ENCODE results near the gene GADD45B.

GRCh38 chr19:2488405-2488941 is 12.5 kb downstream of the GADD45B start:
- TF ChIP-seq CHD1 (IDR thresholded peaks at IDR 0.05; ENCODE audit: low read depth, low read length) = no peak
- TF ChIP-seq CTCF (conservative IDR thresholded peaks at IDR 0.05; ENCODE audit: low read depth, low read length) = no peak
- no peak for TF ChIP-seq POLR2A (IDR thresholded peaks at IDR 0.05; ENCODE audit: low read depth, low read length)
- TF ChIP-seq RCOR1 (IDR thresholded peaks at IDR 0.05; ENCODE audit: insufficient replicate concordance, low read length) = no peak
- no peak for TF ChIP-seq RFX5 (IDR thresholded peaks at IDR 0.05; ENCODE audit: low read depth, low read length)
- TF ChIP-seq RAD21 (IDR thresholded peaks at IDR 0.05; ENCODE audit: low read length) = no peak
- no peak for TF ChIP-seq CEBPB (IDR thresholded peaks at IDR 0.05; ENCODE audit: low read depth, low read length)
- no peak for TF ChIP-seq MXI1 (IDR thresholded peaks at IDR 0.05; ENCODE audit: borderline replicate concordance, low read depth, low read length)
- no peak for TF ChIP-seq BHLHE40 (IDR thresholded peaks at IDR 0.05; ENCODE audit: low read depth, low read length)
- no peak for TF ChIP-seq SMC3 (IDR thresholded peaks at IDR 0.05; ENCODE audit: low read depth, low read length)
- TF ChIP-seq MAFK (IDR thresholded peaks at IDR 0.05; ENCODE audit: low read depth, low read length) = no peak

Data from IMR-90 (cell line).